ENCODE results near the gene RREB1. TPM values are rescaled to one million over a fixed set of nuclear protein-coding genes. Genes with fewer than 3 reads are reported as not detected.

Gene RREB1
- total and polyA plus RNA-seq, 2 experiments from 2014 or later, result 8.5 to 25.5 TPM

- no peak overlapping the region for H3K4me2 ChIP-seq
- TF ChIP-seq CTCF (conservative IDR thresholded peaks at IDR 0.05; ENCODE audit: low read depth in 2 of 2), result peak in 1 of 2 experiments; percentile 23; a peak in 2 of 4 replicates
- no peak for TF ChIP-seq REST (IDR thresholded peaks at IDR 0.05; ENCODE audit: unreplicated experiment)
- TF ChIP-seq ZNF462 (CRISPR knock-in tag; IDR thresholded peaks at IDR 0.05), result no peak
- TF ChIP-seq POLR2AphosphoS5 (IDR thresholded peaks at IDR 0.05; ENCODE audit: low read depth), result no peak
- TF ChIP-seq ETS1 (IDR thresholded peaks at IDR 0.05), result no peak
- no peak for TF ChIP-seq ZNF114 (CRISPR knock-in tag; IDR thresholded peaks at IDR 0.05)
- no peak for TF ChIP-seq EZH2 (IDR thresholded peaks at IDR 0.05; ENCODE audit: low read depth, unreplicated experiment)
- no peak for TF ChIP-seq NANOG (IDR thresholded peaks at IDR 0.05; ENCODE audit: borderline replicate concordance)
- TF ChIP-seq ZNF331 (CRISPR knock-in tag; IDR thresholded peaks at IDR 0.05; ENCODE audit: low read depth), result no peak
- peaks cover 3% of the 10 kb centered on the region; the same call in 1 of the 2 replicates for H3K27me3 ChIP-seq (ENCODE audit: insufficient read depth)
- H3F3A ChIP-seq (replicated peaks; ENCODE audit: low read depth), result 0 out of 2 replicates have a peak, but pooled peaks cover under 1% of the 10 kb centered on the region
- H4K20me1 ChIP-seq (replicated peaks; ENCODE audit: insufficient read depth), result no peaks in the 10 kb centered on the region
- 0 out of 2 replicates have a peak, but pooled peaks cover 3% of the 10 kb centered on the region for H3K9me2 ChIP-seq (ENCODE audit: insufficient read depth)
- no peaks in the 10 kb centered on the region for H3K36me3 ChIP-seq (ENCODE audit: insufficient read depth)
- no peak overlapping the region for H3K4me3 ChIP-seq
- no peak overlapping the region for H2AFZ ChIP-seq
- ATAC-seq (no peak), DNase-seq (ENCODE audit: low spot score) (no peak)
- no peaks in the 10 kb centered on the region for H3K79me2 ChIP-seq (replicated peaks; ENCODE audit: insufficient read depth)
- Mint-ChIP-seq H3K27me3 (ENCODE audit: insufficient read depth, low read depth, poor library complexity) (peaks cover 19% of the 10 kb centered on the region), H3K27ac (no peak overlapping the region), H3K4me1 (peaks cover 7% of the 10 kb centered on the region), H3K9me3 (peaks cover 26% of the 10 kb centered on the region; the same call in 2 of the 3 replicates), H3K4me3 (no peak overlapping the region), H3K36me3 (ENCODE audit: low read depth) (peaks cover 8% of the 10 kb centered on the region; the same call in 2 of the 3 replicates)
- peaks cover 1% of the 10 kb centered on the region for H3K4me1 ChIP-seq (ENCODE audit: insufficient read depth)
- H3K27ac ChIP-seq (ENCODE audit: low read depth), result no peak overlapping the region
Observed at GRCh38 chr6:7254980-7255835, 147.4 kb downstream of the RREB1 start.

Data from GM23338 (cell line).